ENCODE measurements around the gene KLHL28.

DNA sequence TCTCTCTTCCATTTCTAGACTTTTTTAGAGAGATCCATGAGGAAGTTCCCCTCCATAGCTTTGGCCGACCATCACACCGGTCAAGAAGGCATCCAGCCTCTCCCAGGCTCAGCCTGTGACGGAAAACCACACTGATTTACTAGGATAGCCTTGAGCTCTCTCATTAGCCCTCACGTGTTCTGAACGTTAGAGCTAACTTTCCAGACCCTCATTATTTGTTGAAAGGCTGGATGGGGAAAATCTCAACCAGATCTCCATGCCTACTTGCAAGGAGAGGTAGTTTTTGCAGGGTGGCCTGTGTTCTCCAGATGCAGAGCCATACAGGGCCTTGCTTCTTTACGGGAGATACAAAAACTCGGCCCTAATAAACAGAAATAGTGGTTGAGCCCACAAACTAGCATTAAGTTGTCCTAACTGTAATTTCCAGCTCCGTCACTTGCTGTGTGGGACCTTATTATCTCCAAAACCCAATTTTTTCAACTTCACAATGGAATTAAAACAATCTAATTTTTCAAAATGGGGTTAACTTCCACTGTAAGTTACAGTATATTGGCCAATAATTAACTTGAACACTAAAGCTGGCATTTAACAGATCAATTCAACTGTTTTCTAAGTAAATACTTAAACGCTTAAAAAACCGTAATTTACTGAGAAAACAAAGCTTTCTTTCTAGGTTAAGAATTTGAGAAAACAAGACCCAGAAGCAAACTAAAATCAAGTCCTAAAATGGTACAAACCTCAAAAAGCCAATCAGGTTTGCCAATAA is 65.3 kb downstream of the KLHL28 start:
- TF ChIP-seq POLR2A (IDR thresholded peaks at IDR 0.05): no peak
- TF ChIP-seq CTCF (IDR thresholded peaks at IDR 0.05): no peak
